GM19438 (cell line): ENCODE data around the gene PLP1.

ENCODE experiments used
- ATAC-seq: cut with Tn5 transposase; IDR thresholded peaks from one replicate; pipeline ENCODE4 v1.9.1; 2021; ENCODE audit warnings: low read depth; ENCODE audit not compliant: unreplicated experiment

PLP1 gene

DNA sequence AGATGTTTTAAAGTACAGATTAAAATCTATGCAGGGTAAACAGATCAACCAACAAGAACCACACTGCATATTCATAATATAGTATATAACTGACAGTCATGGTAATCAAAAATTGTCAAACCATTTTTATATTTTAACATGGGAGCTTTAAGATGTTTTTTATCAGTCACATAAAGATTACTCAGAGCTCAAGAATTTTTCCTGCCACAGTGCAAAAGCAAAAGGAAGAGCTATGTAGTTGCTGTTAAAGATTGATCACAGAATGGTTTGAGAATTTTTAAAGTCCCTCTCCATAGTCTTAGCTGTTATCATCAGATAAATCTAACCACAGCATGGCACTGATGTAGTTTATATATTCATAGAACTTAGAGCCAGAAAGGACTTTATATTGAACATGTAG is 47.0 kb downstream of the PLP1 start:
- ATAC-seq = no peak

DNA sequence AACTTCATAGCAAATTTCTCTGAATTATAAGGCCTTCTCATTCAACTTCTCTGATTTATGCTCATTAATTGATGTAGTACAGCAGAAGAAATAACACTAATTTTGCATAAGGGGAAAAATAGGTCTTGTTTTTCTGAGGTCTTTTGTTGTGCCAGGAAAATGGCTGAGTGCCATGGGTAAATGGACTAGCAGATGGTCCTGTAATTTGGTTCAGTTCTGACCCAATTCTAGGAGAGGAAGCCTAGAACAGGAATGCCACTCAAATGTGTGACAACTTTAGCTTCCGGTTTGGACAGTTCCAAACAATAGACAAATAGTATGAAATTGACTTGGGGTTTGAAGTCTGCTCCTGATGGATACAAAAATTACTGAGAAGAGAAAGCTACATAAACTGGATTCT is 49.2 kb downstream of the PLP1 start:
- ATAC-seq = no peak

DNA sequence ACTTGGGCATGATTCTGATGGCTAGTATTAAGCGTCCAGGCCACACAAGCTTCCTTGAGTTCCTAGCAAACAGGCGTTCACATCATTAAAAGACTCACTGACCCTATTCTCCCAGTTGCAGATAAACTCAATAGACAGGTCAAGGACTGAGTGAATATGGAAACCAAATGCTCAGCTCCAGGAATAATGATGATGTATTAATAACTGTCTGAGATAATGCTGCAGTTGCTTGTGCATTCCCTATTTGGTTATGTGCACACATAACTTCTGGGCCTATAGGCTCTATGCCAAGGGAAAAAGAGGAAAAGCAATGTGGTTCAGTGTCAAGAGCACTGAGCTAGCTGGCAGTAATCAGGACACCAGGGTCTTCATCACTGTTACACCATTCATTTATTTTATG is 51.9 kb downstream of the PLP1 start:
- no peak for ATAC-seq

DNA sequence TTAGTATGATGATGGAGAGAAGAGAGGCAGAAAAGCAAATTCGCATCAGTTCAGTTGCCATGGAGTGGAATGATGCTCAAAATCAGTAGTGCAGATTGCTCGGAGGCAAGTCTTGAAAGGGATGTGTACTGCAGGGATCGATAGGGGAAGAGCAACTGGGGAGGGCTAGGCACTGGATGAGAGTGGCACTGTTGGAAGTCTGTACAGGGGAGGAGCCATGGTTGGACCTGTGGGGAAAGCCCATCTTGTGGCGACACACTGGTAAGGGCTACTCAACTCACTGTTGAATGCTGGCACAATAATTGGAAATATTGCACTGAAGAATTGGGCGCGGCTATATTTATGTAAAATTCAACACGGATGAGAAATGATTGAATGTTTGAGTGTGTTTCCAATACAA is 54.2 kb downstream of the PLP1 start:
- ATAC-seq = no peak

DNA sequence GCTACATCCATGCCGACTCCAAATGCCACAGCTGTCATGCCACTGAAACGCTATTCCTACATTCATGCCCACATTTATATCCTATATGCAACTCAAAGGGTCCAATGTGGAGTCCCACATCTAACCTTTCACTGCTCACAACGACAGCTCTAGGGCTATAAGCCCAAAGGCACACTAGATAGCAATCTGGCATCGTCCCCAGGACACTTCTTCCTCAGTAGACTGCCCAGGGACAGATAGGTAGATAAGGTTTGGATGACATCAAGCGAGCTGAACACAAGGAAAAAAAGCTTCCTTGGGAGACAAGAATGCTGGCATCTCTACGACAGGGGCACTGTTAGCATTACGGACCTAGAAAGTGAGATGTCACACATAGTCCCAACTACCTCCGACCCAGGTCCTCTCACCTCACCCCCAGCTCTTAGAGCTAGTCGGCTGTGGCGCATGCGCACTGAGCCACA is 54.7 kb downstream of the PLP1 start:
- ATAC-seq = no peak

DNA sequence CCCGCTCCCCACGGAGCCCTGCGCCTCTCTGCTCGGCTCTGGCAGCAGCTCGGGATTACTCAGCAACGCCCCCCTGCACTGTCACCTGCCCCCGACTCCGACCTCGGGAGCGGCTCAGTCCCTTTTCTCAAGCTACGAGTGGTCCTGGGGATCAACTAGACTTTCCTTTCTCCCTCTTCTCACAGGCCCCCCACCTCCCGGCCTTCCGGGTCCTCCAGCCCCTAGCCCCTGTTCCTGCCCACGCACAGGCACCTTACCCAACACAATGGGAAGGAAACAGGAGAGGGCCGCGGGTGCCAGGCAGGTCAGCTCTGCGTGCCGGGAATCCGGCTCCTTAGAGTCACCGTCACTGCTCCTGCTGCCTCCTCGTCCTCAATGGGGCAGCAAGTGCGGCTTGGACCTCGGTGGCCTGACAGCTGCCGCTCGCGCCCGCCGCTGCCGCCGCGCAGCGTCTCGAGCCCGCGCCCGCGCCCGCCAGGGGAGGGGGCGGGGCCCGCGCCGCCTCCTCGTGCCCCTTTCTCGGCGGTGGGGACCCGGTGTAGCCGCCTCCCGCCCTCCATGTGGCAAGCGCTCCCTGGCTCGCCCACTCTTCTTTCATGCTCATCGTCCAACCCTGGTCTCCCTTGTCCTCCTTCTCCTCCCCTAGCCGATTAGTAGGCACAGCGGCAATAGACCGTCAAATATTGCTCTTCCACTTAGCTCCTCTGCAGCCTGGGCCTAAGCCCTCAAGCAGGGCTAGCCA is 55.3 kb downstream of the PLP1 start, which contains the start of gene RAB9B:
RAB9B (minus strand) TSS at position 455 of the 742 bp plus-strand sequence. CDS start 6,473 bp downstream, outside the sequence.
- ATAC-seq = peak; percentile 87

DNA sequence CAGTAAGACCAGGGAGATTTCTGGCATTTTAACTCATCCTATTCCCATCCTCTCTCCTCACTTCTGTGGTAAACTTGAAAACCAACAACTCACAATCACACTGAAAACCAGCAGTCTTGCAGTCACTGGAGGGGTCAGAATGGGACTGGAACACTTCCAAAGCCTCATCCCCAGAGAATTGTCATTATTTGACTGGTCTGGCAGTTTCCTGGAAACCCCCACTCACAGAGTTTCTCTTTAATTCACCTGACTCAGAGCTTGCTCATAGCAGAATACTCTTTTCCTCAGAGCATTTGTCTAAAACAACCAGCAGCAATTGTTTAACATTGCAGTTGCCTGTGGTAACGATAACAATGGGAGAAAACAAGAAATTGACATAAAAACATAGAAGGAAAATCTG is 62.8 kb downstream of the PLP1 start:
- no peak for ATAC-seq
